NCI-H2107 treated with DMSO at 0.1 percent for 48 hours (cell line): ENCODE results near the gene HOMER3.
"Not testable (repeated sequence)": the region's sequence is repeated elsewhere in the genome, so short reads cannot be mapped to it uniquely, and the experiment has no call there.

Experiments
- DNase-seq: peaks from one replicate; lab custom pipeline; 2025; ENCODE audit not compliant: unreplicated experiment; lab: John Stamatoyannopoulos, UW

Gene HOMER3

DNA sequence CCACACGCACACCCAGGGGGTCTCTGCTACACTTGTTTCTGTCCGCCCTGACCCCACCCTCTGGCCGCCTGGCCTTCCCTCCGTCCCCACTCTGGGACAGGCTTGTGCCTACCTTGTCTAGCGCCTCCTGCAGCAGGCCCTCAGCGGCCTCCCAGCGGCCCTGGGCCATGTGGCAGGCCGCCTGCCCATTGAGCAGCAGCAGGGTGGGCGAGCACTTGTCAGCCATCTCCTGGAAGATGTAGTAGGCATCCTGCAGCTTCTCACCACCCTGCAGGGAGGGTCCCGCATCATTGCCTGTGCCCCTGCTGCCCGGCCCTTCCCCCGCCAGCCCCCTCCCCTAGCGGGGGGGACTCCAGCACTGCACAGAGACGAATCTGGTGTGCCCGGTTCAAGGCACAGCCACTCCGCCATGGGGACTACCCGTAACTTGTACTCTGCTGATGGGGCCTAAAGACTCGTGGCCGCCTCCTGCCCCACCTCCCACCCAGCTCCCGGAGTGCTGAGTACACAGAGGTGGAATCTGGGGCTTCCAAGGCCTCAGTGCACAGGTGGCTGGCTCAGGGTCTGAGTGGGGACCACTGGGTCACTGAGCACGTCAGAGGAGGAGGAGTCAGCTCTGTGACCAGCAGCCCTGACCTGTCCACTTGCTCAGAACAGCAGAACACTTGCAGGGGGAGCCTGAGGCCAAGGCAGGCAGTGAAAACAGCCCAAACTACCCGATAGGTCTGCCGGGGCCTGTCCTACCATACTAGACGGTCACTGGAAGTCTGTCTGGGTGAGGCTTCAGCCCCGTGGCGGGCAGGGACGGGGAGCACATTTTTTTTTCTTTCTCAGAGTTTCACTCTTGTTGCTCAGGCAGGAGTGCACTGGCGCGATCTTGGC, 37.6 kb downstream of the HOMER3 start:
- DNase-seq = no peak

GRCh38 chr19:18902519-18902918, 38.5 kb downstream of the HOMER3 start:
- not testable (repeated sequence) for DNase-seq

DNA sequence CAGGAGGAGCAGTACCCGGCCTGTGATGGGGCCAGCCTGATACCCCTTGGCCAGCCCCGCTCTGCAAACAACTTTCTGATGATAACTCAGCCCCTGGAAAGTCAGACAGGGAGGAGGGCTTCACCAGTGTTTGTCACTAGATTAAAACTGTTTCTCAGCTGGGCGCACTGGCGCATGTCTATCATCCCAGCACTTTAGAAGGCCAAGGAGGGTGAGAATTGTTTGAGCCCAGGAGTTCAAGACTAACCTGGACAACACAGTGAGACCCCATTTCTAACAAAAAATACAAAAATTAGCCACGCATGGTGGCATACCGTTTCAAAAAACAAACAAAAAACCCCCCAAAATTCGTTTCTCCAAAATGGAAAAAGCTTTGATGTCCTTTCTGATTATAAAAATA, 39.5 kb downstream of the HOMER3 start:
- DNase-seq = no peak

DNA sequence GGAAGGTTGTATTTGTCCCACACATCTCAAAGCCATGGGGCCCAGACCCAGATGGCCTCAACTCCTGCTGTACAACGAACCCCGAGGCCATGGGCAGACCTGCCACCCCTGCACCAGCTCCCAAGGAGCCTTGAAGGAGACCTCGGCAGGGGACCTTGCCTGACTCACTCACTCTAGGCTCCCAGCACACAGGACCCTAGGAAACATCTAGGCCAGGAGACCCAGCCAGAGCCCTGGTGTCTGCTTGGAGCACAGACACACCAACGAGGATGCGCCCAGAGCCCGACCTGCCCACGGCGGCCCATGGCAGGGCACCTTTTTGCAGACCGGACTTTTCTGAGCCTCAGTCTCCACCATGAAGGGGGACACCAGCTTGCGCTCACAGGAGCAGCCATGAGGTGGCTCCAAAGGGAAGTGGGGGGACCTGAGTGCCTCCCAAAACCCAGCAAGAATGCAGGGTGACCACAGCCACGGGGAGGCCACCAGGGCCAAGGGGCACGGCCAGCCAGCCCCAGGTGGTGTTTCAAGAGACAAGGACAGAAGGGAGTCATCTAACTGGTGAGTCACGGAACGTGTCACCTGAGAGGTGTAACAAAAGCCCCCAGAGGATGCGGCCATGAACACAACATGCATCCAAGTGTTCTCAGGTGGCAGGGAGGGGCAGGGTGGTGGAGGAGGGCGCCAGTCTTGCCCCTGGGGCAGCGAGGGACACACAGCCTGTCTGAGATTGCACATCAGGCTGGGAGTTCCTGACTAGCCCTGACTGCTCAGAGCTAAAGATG, 40.1 kb downstream of the HOMER3 start:
- no peak for DNase-seq

DNA sequence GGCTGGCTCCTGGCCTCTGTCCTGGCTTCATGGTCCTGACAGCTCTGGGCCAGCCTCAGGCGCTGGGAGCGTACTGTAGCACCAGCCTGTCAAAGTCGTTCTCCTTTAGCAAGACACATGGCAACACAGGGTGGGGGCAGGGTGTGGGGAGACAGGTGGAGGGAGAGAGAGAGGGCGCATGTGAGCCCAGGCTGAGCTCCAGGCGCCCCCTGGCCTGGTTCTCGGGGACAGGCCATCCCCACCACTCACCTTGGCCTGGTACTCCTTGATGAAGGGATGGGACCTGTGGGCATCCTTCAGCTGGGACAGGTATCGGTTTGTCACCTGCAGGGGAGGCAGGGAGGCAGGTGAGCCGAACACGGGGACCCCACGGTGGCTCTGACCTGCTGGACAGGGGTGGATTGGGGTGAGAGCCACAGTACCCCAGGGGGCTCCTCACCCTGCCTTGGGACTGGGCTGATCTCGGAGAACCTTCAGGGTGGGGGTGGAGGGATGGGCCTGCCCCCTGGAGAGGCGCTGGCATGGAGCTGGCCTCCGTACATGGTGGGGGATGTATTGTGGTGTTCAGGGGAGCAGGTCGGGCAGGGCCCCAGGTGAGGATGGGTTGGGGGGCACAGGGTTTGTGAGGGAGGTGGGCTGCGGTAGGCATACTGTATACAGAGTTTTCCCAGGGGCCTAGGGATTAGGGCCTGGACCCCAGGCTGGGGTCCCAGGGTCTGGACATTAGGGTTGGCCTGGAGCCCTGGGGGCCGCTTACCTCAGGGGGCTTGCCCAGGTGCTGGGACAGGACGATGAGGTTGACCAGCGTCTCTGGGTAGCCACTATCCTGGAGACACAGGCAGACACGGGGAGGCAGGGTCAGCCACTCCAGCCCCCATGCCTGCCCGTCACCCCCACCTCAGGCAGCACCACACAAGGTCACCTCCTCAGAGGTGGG, 41.1 kb downstream of the HOMER3 start:
- DNase-seq = no peak

DNA sequence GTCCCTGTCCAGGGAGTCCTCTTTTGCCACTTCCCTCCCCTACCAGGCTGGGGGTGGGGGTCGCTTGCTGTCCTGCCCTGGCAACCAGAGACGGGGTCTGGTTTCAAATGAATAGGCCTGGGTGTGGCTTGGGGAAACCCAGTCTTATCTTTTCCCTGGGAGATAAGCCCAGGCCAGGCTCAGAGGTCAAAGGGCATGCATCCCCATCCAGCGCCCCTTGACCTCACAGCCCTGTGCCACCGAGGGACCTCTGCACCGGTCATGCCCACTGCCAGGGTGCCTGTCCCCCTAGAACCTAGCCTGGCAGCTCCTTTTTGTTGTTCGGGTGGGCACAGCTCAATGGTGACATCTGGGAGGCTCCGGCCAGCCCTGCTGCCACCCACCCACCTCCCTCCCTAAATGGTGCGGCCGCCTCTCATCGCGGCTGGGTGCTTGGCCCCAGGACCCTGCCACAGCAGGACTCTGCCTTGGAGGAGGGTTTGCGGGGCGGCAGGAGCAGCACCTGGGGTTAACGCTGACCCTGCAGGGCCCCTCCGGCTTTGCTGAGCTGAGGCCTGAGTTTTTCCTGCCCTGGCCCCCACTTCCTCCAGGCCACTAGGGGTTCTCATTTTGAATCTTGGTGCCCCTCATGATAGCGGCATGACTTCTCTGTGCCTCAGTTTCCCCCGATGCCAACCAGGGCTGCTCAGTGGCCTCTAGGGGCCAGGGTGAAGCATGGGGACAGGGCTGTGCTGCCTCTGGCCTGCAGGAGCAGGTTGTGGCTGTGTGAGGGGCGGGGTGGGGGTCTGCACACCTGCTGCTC, 42.2 kb downstream of the HOMER3 start:
- no peak for DNase-seq

DNA sequence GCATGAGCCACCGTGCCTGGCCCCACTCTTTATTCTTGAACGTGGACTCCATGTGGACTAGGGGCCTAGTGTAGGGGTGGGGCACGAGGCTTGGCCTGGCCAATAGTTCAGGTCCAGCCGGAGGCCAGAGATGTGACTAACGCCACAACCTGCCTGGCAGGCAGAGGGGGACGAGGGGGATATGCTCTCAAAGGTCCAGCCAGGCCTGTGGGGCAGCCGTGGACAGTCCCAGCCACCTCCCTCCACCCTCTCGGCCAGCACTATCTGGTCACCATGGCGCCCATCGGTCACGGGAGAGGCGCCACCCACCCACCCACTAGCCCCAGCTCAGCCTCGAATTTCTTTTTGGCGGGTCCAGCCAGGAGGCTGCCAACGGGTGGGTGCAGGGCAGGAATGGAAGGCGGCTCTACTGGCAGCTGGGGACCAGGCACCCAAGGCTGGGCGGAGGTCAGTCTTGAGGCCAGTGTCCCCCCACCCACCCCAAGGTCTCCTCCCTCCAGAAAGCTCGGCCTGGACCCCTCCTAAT, 42.9 kb downstream of the HOMER3 start:
- no peak for DNase-seq

DNA sequence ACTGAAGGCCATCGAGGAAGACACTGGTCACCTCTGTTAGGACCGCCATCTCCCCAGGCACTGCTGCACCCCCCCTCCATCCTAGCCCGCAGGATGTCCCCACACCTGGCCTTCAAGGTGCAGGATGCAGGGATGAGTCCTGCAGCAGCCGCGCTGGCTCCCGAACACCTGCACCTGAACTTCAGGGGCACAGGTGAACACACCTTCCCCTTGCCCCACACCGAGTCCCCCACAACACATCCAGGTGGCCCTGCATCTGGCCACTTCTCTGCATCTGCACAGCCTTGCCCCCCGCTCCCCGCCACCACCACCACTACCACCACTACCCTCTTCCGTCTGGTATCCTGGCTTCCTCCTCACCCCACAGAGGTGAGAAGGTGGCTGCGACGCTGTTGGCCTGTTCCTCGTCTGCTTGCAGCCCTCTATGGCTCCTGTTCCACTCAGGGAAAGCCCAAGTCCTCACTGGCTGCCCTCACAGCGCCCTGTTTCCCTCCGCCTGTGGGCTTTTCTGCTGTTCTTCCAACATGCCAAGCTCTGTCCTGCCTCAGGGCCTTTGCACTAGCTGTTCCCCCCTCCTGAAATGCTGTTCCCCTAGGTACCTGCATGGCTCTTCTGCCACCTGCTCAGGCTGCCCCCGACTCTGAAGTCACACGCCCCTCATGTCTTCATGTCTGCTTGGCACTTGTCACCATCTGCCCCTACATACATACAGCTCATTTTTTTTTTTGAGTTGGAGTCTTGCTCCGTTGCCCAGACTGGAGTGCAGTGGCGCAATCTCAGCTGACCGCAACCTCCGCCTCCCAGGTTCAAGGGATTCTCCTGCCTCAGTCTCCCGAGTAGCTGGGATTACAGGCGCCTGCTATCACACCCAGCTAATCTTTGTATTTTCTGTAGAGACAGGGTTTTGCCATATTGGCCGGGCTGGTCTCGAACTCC, 43.7 kb downstream of the HOMER3 start:
- no peak for DNase-seq

DNA sequence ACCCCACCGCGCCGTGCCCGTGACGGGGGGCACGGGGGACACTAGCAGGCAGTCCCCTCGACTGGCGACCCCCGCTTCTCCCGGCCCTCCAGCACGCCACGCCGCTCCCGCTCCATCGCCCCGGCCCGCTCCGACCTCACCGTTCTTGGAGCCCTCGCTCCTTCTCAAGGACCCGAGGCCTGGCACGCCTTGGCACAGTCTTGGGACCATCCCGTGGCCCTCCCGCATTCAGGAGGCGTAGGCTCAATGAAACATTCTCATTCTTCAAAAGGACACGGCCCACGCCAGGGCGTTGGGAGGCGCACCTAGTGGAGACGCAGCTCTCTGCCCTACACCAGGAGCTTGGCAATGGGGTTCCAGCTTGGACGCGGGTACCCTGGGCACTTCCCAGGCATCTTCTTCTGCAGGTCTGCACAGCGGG, 44.6 kb downstream of the HOMER3 start:
- DNase-seq = no peak

GRCh38 chr19:18895824-18896341, 45.1 kb downstream of the HOMER3 start, which contains the start of gene CERS1:
Gene CERS1, minus strand, starts transcription at chr19:18896158. Its CDS starts 86 bp downstream, at chr19:18896072.
- no peak for DNase-seq

GRCh38 chr19:18895038-18895823, 45.8 kb downstream of the HOMER3 start:
- no peak for DNase-seq

- no peak for DNase-seq
These were observed 46.6 kb downstream of the HOMER3 start for GRCh38 chr19:18894254-18895037.

DNA sequence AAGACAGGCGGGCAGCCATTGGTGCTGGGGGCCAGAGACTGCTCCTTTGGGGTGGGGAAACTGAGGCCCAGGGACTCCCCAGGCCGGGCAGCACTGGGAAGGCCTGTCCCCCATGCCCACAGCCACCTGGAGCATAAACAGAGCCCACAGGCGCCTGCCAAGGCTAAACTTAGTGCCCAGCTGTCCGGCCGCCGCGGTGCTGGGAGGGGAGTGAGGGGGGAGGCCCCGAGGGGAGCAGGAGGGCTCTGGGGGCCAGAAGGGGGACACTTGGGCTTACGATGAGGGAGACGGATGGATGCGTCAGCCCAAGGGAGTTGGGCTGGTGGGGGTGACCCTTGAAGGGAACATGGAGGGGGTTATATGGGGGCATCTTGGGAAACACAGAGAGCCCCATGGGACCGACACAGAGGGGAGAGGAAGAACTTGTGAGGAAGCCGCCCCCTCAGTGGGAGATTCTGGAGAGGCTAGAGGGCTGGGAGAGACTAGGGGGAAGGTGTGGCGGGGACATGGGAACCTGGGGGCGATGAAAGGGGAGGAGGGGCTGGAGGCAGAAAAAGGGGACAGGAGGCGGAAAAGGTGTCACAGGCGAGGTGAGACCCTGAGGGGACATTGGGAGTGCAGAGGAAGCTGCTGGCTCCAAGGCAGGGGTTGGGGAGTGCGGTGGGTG, 47.3 kb downstream of the HOMER3 start:
- DNase-seq = no peak

- no peak for DNase-seq
These were observed 50.9 kb downstream of the HOMER3 start for GRCh38 chr19:18889949-18890745.

DNA sequence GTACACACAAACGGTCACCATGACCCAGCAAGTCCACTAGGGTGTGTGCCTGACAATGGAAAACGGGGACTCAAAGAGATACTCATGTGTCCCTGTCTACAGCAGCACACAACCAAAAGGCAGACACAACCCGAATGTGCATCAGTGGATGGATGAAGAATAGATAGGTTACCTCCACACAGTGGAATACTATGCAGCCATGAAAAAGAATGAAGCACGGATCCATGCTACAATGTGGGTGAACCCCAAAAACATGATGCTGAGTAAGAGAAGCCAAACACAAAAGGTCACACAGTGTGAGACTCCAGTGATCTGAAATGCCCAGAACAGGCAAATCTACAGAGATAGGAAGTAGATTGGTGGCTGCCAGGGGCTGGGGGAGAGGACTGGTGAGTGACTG, 54.0 kb downstream of the HOMER3 start:
- no peak for DNase-seq
